Measurements from ENCODE around the gene FBN1. TPM values are rescaled to one million over a fixed set of nuclear protein-coding genes. Genes with fewer than 3 reads are reported as not detected.

The FBN1 gene
- total RNA-seq, 1 donor from 2014 or later = 22.1 TPM

DNA sequence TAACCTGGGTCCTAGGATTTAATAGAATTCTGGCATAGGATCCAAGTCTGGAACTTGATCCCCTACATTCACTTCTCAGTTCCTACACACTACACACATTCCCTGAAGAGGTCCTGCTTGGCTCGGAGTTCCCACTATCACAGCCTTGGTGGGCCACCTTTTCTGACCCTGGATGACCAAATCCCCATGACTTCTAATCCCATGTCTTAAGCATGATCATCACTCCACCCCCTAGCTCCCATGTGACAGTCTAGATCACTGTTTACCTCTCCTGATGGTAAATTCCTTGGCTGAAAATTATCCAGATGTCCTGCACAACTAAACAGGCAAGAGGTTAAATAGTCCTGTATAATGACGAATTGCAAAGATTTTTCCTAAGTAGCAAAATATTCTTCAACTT is 274.0 kb downstream of the FBN1 start:
- TF ChIP-seq CTCF (conservative IDR thresholded peaks at IDR 0.05) = no peak
- Mint-ChIP-seq H3K36me3 (ENCODE audit: low read depth) (no peaks in the 10 kb centered on the region), H3K9me3 (peaks cover 8% of the 10 kb centered on the region), H3K27me3 (ENCODE audit: low read depth) (peaks cover 6% of the 10 kb centered on the region), H3K27ac (ENCODE audit: unreplicated experiment) (no peak overlapping the region), H3K4me3 (no peak overlapping the region), H3K4me1 (no peaks in the 10 kb centered on the region)
- DNase-seq (ENCODE audit: low read depth, low spot score) = no peak

- H3K4me3 Mint-ChIP-seq = no peak overlapping the region
Measured at GRCh38 chr15:48370460-48370859, 275.0 kb downstream of the FBN1 start.

GRCh38 chr15:48367483-48367882 is 278.0 kb downstream of the FBN1 start:
- Mint-ChIP-seq H3K27me3 (ENCODE audit: low read depth) (no peaks in the 10 kb centered on the region), H3K27ac (ENCODE audit: unreplicated experiment) (no peak overlapping the region)

More at GRCh38 chr15:48370460-48370859, 275.0 kb downstream of the FBN1 start:
- TF ChIP-seq CTCF (conservative IDR thresholded peaks at IDR 0.05) = no peak
- H3K4me1 Mint-ChIP-seq = no peaks in the 10 kb centered on the region
- DNase-seq (ENCODE audit: low read depth, low spot score) = no peak
- peaks cover 2% of the 10 kb centered on the region for H3K9me3 Mint-ChIP-seq
- H3K27me3 Mint-ChIP-seq (ENCODE audit: low read depth) = peaks cover 6% of the 10 kb centered on the region
- H3K27ac Mint-ChIP-seq (ENCODE audit: unreplicated experiment) = no peak overlapping the region
- no peaks in the 10 kb centered on the region for H3K36me3 Mint-ChIP-seq (ENCODE audit: low read depth)

GRCh38 chr15:48366584-48367312 is 278.8 kb downstream of the FBN1 start:
- DNase-seq (ENCODE audit: low read depth, low spot score) = no peak
- Mint-ChIP-seq H3K27ac (ENCODE audit: unreplicated experiment) (no peak overlapping the region), H3K4me3 (no peak overlapping the region), H3K27me3 (ENCODE audit: low read depth) (no peaks in the 10 kb centered on the region), H3K4me1 (no peaks in the 10 kb centered on the region), H3K9me3 (peaks cover 2% of the 10 kb centered on the region), H3K36me3 (ENCODE audit: low read depth) (no peaks in the 10 kb centered on the region)
- no peak for TF ChIP-seq CTCF (conservative IDR thresholded peaks at IDR 0.05)

More at GRCh38 chr15:48367483-48367882, 278.0 kb downstream of the FBN1 start:
- no peak for TF ChIP-seq CTCF (conservative IDR thresholded peaks at IDR 0.05)
- H3K4me3 Mint-ChIP-seq = no peak overlapping the region
- DNase-seq (ENCODE audit: low read depth, low spot score) = no peak
- H3K36me3 Mint-ChIP-seq (ENCODE audit: low read depth) = no peaks in the 10 kb centered on the region
- no peaks in the 10 kb centered on the region for H3K4me1 Mint-ChIP-seq
- peaks cover 2% of the 10 kb centered on the region for H3K9me3 Mint-ChIP-seq

DNA sequence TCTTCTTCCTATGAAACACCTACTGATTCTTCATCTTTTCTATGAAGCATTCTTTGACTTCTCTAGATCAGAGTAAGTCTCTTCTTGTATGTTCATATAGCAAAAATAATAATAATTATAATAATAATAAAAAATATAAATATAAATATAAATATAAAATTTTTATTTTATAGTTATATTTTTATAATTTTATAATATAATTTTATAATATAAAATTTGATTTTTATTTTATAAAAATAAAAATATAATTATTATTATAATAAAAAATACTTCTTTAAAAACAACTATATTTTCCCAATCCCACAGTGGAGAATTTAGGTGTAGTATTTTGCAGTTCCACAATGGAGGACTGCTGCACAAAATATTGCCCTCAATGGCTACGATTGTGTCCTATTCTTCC is 279.9 kb downstream of the FBN1 start:
- no peak for TF ChIP-seq CTCF (conservative IDR thresholded peaks at IDR 0.05)
- no peak overlapping the region for H3K4me3 Mint-ChIP-seq
- H3K9me3 Mint-ChIP-seq = peaks cover 2% of the 10 kb centered on the region
- no peak overlapping the region for H3K27ac Mint-ChIP-seq (ENCODE audit: unreplicated experiment)
- DNase-seq (ENCODE audit: low read depth, low spot score) = no peak
- no peaks in the 10 kb centered on the region for H3K36me3 Mint-ChIP-seq (ENCODE audit: low read depth)
- H3K4me1 Mint-ChIP-seq = no peaks in the 10 kb centered on the region
- H3K27me3 Mint-ChIP-seq (ENCODE audit: low read depth) = no peaks in the 10 kb centered on the region
